ENCODE measurements around the gene GSTK1.
"Not testable (repeated sequence)": the region's sequence is repeated elsewhere in the genome, so short reads cannot be mapped to it uniquely, and the experiment has no call there.

GSTK1 gene

GRCh38 chr7:143279186-143280098 is 16.2 kb downstream of the GSTK1 start:
- no peak for DNase-seq

- no peak for DNase-seq
Measured at GRCh38 chr7:143280160-143280559, 16.9 kb downstream of the GSTK1 start.

GRCh38 chr7:143280566-143280965 is 17.3 kb downstream of the GSTK1 start:
- no peak for DNase-seq

- no peak for DNase-seq
Measured at GRCh38 chr7:143281529-143281928, 18.3 kb downstream of the GSTK1 start.

DNA sequence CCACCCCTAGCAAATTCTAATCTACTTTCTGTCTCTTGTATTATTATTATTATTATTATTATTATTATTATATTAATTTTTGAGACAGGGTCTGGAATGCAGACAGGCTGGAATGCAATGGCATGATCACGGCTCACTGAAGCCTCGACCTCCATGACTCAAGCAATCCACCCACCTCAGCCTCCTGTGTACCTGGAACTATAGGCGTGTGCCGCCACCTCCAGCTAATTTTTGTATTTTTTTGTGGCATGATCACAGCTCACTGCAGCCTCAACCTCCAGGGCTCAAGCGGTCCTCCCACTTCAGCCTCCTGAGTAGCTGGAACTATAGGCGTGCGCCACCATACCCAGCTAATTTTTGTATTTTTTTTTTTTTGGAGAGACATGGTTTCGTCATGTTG is 18.9 kb downstream of the GSTK1 start:
- no peak for DNase-seq

DNA sequence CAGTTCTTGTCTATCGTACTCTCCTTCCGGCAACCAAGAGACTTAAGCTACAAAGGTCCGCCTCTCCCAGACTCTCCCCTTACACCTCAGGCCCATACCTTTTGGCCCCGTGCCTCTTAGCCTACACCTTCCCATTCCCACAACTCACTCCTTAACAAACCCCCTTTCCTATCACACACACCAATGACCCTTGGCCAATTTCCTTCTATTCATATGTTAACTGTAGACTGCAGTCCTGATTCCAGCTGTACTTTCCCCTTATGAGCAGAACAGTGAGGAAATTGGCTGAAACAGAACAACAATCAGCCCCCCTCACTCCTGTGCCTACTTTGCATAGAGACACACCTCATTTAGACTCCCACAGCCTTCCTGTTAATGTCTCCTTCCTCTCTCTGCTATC is 20.1 kb downstream of the GSTK1 start:
- DNase-seq = no peak

- no peak for DNase-seq
Measured at GRCh38 chr7:143284591-143285469, 21.6 kb downstream of the GSTK1 start, which contains the start of gene TMEM139. TSS of gene TMEM139 (plus strand) at chr7:143284958. CDS start at chr7:143285958, 1,000 bp downstream.

GRCh38 chr7:143285470-143285778 is 22.2 kb downstream of the GSTK1 start:
- no peak for DNase-seq

DNA sequence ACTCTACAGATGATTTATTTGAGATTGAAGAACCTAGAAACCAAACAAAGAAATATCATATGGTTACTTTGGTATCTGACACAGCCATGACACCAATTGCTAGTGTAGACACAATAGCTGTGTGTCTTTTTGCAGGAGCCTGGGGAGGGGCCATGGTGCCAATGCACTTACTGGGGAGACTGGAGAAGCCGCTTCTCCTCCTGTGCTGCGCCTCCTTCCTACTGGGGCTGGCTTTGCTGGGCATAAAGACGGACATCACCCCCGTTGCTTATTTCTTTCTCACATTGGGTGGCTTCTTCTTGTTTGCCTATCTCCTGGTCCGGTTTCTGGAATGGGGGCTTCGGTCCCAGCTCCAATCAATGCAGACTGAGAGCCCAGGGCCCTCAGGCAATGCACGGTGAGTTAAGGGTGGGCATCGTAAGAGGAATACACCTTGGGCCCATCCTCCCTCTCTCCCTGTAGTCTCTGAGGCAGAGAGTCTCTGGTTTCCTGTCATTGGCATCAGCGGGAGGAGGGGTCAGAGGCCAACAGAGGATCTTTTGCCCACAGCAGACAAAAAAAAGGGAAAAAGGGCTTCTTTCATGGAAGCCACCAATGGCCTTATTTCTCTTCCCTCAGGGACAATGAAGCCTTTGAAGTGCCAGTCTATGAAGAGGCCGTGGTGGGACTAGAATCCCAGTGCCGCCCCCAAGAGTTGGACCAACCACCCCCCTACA is 22.7 kb downstream of the GSTK1 start:
- DNase-seq = no peak

GRCh38 chr7:143286522-143286890 is 23.3 kb downstream of the GSTK1 start:
- no peak for DNase-seq

DNA sequence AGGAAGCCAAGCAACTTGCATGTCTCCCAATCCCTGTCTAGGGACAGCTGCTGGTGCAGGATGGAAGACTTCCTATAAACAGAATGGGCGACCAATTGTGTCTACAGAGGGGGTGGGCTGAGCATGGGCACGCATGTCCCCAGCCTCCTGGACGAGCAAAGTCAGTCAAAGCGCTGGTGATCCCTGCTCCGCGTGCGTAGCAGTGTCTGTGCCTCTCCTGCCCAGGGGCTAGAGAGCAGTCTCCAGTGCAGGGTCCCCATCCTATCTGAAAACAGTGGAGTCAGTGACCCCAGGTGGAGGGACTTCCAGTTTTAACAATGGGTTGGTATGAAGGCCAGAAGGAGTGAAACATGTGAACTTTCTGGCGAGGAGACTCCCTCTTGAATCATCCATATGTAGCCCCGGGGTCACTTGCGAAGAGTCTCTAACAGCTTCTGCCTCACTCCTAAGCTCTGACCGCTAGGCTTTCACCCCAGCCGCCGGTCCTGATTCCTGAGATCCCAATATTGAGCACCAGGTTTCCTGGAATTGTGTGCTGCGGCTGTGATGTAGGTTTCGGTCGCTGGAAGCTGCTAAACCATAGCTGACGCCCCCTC is 24.2 kb downstream of the GSTK1 start:
- no peak for DNase-seq

DNA sequence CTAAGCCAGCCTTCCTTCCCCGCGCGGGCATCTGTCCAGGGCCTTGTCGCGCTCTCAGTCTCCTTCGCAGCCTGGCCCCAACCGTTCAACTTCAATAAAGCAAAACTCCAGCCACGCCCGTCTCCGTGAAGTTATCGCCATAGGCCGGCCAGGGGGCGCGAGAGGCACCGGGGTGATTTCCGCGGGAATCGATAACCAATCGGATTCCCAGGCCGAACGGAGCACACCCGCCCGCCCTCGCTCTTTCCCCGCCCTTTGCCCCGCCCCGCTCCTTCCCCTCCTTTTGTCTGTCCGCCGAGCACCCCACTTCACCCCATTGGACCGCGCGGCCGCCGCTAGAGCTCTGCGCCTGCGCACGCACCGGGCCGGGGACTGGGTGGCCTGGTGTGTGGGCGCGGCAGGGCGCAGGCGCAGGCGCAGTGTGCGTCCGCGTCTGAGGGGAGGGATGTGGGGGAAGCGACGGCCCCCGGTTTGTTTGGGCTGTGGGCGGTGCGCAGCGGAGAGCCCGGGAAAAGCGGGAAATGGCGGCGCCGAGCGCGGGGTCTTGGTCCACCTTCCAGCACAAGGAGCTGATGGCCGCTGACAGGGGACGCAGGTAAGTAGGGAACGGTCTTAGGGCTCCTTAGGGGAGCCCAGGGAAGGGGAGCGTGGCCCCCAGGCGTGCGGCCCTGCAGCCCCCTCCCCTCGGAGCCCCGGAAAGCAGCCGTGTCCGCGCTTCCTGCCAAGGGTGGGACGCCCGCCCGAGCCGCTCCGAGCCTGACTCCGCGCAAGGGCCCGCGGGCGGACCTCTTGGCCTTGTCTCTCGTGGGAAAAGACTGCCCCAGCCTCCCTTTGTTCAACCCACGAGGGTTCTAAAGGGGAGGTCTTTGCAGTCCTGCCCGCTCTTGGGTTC is 24.9 kb downstream of the GSTK1 start, which contains the start of gene CASP2:
CASP2 (plus strand) TSS at position 417 of the 892 bp plus-strand sequence; CDS start at position 522, 105 bp downstream.
- peak; percentile 90 for DNase-seq

DNA sequence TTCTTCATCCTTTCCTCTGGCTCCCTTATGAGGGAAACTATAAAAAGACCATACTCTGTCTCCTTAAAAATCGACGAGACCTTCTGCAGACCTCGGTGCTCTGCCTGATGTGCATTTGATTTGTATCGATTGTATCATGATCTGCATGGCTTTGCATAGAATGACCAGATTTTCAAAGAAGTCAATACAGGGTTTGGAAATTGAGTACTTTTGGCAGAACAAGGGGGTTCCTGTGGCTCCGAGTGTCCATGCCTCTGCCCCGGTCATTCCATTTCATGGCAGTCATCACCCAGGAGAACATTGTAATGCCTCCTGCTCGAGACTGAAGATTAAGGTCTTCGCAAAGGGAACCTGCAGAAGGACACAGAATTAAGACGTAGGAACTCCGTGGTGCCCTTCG is 25.6 kb downstream of the GSTK1 start:
- DNase-seq = no peak

GRCh38 chr7:143289421-143289820 is 26.2 kb downstream of the GSTK1 start:
- no peak for DNase-seq

DNA sequence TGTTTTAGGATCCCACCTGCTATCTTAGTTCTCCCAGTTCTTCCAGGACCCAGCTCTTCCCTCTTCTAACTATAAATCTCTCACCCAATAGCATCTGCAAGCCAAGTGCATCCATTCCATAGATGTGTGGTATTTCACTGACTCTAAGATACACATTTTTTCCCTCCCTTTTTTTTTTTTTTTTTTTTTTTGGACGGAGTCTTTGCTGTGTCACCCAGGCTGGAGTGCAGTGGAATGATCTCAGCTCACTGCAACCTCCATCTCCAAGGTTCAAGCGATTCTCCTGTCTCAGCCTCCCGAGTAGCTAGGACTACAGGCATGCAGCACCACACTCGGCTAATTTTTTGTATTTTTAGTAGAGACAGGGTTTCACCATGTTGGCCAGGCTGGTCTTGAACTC is 26.6 kb downstream of the GSTK1 start:
- DNase-seq = not testable (repeated sequence)

- DNase-seq = no peak
Measured at GRCh38 chr7:143290293-143290692, 27.1 kb downstream of the GSTK1 start.

- DNase-seq = no peak
Measured at GRCh38 chr7:143292876-143293275, 29.6 kb downstream of the GSTK1 start.

DNA sequence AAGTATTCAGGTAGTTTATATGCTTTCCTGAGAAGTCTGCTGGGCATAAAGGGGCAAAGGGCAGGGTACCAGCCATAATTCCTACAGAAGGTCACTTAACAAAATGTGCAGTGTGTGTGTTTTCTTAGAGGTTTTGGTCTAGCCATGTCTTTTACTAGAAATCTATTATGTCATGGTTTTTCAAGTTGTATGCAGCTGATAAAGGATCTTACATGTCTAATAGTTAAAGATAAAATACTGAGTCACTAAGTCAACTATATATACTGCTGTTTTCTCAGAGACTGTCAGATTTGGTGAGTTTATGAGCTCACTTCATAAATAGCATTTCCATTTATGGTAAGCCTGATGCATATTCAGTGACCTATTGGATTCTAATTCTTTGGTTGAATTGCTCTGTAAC is 32.6 kb downstream of the GSTK1 start:
- DNase-seq = no peak

DNA sequence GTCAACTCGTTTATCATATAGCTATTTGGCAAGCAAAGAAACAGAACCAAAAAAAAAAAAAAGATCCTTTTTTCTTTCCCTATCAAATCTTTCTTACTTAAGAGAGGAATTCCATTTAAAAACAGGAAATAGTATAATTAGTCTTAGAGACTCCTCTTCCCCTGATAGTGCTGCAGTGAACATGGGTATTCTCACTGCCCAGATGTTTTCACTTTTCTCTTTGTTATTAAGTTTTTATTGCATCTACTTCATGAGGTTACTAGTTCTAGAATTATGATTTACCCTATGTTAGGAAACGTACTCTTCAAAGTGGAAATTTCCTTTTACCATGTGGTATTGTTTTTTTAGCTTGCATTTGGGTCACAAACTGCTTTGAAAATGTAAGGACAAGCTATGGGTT is 33.4 kb downstream of the GSTK1 start:
- DNase-seq = no peak

DNA sequence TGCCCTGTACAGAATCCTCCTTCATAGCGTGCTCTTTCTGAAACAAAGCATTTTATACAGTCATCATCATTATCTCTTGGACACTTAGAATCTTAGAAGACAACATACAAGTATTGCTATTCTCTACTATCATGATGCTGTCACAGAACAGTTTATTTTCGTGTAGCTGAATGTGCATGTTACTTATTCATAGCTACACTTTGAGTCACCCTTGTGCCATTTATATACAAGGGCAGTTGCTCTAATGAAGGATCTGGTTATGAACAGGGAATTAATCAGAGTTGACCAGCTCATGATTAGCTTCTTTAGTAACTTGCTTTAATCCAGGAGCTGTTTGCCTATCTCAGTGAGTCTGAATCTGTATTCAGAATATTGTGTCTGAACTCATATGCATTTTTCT is 36.1 kb downstream of the GSTK1 start:
- no peak for DNase-seq

GRCh38 chr7:143299840-143300239 is 36.6 kb downstream of the GSTK1 start:
- no peak for DNase-seq

All from NCI-H2029 treated with DMSO at 0.1 percent for 48 hours (cell line).